Activated B cell treated with CpG ODN at 0.5 μM for 24 hours (primary cell): ENCODE results near the gene REEP2. TPM values are rescaled to one million over a fixed set of nuclear protein-coding genes. Genes with fewer than 3 reads are reported as not detected.

ENCODE experiments used
- ATAC-seq: fragments of 200-7000 bp; cut with Tn5 transposase; one replicate; pipeline ENCODE4 v1.10.0; 2021; ENCODE audit warnings: low read depth, mild to moderate bottlenecking, moderate library complexity
- CTCF ChIA-PET: fragments of 350-600 bp; sonication (Branson Sonifier 250); formaldehyde crosslinking; loops from one replicate; lab custom pipeline; 2021; ENCODE audit warnings: antibody characterized with exemption; lab: Charles Lee
- POLR2A ChIA-PET: fragments of 350-600 bp; sonication (Branson Sonifier 250); formaldehyde crosslinking; loops from one replicate; lab custom pipeline; 2021; ENCODE audit warnings: antibody characterized with exemption; lab: Charles Lee
- DNase-seq: peaks from one replicate; pipeline ENCODE4 v3.0.0; 2022
- H3K27ac Mint-ChIP-seq: one replicate; pipeline ENCODE4 v1.8.0; 2020; ENCODE audit warnings: mixed read lengths
- H3K27me3 Mint-ChIP-seq: one replicate; pipeline ENCODE4 v1.8.0; 2021; ENCODE audit warnings: mixed read lengths
- H3K36me3 Mint-ChIP-seq: one replicate; pipeline ENCODE4 v1.8.0; 2021; ENCODE audit warnings: low read depth, mixed read lengths
- H3K4me1 Mint-ChIP-seq: one replicate; pipeline ENCODE4 v1.8.0; 2021; ENCODE audit warnings: mixed read lengths
- H3K4me3 Mint-ChIP-seq: one replicate; pipeline ENCODE4 v1.8.0; 2020; ENCODE audit warnings: mild to moderate bottlenecking, mixed read lengths
- H3K9me3 Mint-ChIP-seq: one replicate; pipeline ENCODE4 v1.8.0; 2020; ENCODE audit warnings: mixed read lengths
- CTCF ChIP-seq: fragments of 200-600 bp; IDR thresholded peaks from one replicate; pipeline ENCODE4 v1.8.0; 2022; ENCODE audit warnings: antibody characterized with exemption, mild to moderate bottlenecking
- intact Hi-C: fragments of 100-400 bp; cut with micrococcal nuclease; formaldehyde crosslinking; loops from one replicate; pipeline ENCODE4 v1.15.1; 2024
- total RNA-seq: library from RNA; stranded (reverse); gene quantifications from 2 replicates; pipeline ENCODE4 v1.2.3, GENCODE V29; 2022

The REEP2 gene
- total RNA-seq, 1 donor from 2014 or later: not detected

DNA sequence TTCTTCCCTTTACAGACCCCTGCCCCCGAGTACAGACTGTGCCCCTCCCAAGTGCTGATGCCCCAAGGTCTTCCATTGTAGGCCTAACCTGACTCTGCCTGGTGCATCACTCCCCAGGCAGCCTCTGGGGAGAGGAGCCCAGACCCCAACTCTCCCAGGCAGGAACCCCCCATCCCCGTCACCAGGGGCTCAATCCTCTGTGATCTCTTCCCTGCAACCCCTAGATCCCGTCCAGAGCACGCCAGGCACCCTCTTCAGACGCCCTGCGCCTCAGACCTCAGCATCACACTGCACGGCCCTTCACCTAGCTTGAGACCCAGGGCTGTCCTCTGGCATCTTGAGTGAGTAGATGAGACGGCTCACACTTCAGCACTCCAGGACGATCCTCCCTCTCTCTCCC is 20.0 kb downstream of the REEP2 start:
- no peaks in the 10 kb centered on the region for H3K27me3 Mint-ChIP-seq
- intact Hi-C loops: no loop called here
- ATAC-seq (no peak), DNase-seq (no peak)
- H3K36me3 Mint-ChIP-seq: no peaks in the 10 kb centered on the region
- ChIA-PET CTCF (interaction anchor here (0.9 kb wide), 1 partner anchor 8 kb away, joined by 8 read pairs; no protein-coding TSS in a partner anchor), POLR2A (interaction anchor here (0.6 kb wide), 1 partner anchor 105 kb away, joined by 3 read pairs; no protein-coding TSS in a partner anchor)
- no peaks in the 10 kb centered on the region for H3K9me3 Mint-ChIP-seq
- H3K27ac Mint-ChIP-seq: peak overlapping the region; percentile 76
- H3K4me3 Mint-ChIP-seq: peak overlapping the region; percentile 33
- no peak for TF ChIP-seq CTCF
- peaks cover 36% of the 10 kb centered on the region for H3K4me1 Mint-ChIP-seq

GRCh38 chr5:138459311-138459933 is 20.6 kb downstream of the REEP2 start:
- no peak for TF ChIP-seq CTCF
- peak overlapping the region; percentile 76 for H3K27ac Mint-ChIP-seq

DNA sequence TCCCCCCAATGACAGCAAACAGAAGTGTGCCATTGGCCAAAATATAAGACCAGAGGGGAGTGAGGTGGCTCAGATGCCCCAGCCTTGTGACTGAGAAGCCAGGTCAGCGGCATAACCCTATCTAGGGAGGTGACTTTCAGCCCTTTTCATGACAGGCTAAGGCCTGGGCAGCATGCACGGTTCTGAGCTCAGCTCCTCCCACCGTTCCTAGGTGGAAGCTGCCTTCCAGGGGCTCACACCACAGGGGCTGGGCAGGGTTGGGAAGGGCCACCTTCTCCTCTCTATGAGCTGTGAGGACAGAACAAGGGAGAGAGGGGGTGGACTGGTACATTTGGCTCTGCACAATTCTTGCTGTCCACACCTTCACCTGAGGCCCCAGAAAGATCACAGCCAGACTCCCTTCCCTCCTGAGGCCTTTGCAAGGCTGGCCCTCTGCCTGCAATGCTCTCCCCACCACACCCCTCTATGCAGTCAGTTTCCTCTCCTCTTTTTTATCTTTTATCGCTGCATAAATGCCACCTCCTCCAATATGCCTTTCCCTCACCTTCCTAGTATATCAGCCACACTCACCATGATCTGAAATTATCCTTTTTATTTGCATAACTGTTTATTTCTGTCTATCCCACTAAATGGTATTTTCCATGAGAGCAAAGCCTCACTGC is 21.3 kb downstream of the REEP2 start:
- ATAC-seq (no peak), DNase-seq (no peak)
- Mint-ChIP-seq H3K9me3 (no peaks in the 10 kb centered on the region), H3K27ac (no peak overlapping the region), H3K4me1 (peaks cover 36% of the 10 kb centered on the region), H3K4me3 (no peak overlapping the region), H3K27me3 (no peaks in the 10 kb centered on the region), H3K36me3 (no peaks in the 10 kb centered on the region)
- ChIA-PET CTCF (interaction anchor here (0.9 kb wide), 1 partner anchor 10 kb away, joined by 8 read pairs; no protein-coding TSS in a partner anchor), POLR2A (interaction anchor here (0.5 to 0.7 kb wide), 3 partner anchors 26 to 1934 kb away, joined by 3 to 5 read pairs (median 4); no protein-coding TSS in a partner anchor)
- intact Hi-C loops: loop anchor here (10.0 kb wide), 2 partner anchors 815 to 945 kb away; partner anchors contain the start of gene SPATA24
- no peak for TF ChIP-seq CTCF

More at GRCh38 chr5:138459311-138459933, 20.6 kb downstream of the REEP2 start:
- no peaks in the 10 kb centered on the region for H3K36me3 Mint-ChIP-seq
- no peaks in the 10 kb centered on the region for H3K27me3 Mint-ChIP-seq
- DNase-seq (peak; percentile 48), ATAC-seq (peak; percentile 31)
- ChIA-PET CTCF (interaction anchor here (0.9 kb wide), 1 partner anchor 9 kb away, joined by 8 read pairs; no protein-coding TSS in a partner anchor), POLR2A (interaction anchor here (0.6 to 0.7 kb wide), 2 partner anchors 106 to 246 kb away, joined by 3 read pairs; no protein-coding TSS in a partner anchor)
- H3K4me1 Mint-ChIP-seq: peaks cover 36% of the 10 kb centered on the region
- intact Hi-C loops: no loop called here
- no peaks in the 10 kb centered on the region for H3K9me3 Mint-ChIP-seq
- peak overlapping the region; percentile 33 for H3K4me3 Mint-ChIP-seq

GRCh38 chr5:138461343-138462125 is 22.7 kb downstream of the REEP2 start:
- no peak overlapping the region for H3K27ac Mint-ChIP-seq
- H3K36me3 Mint-ChIP-seq: no peaks in the 10 kb centered on the region
- no peak for TF ChIP-seq CTCF
- no peaks in the 10 kb centered on the region for H3K9me3 Mint-ChIP-seq
- no peak overlapping the region for H3K4me3 Mint-ChIP-seq
- no peak for ATAC-seq
- ChIA-PET CTCF (interaction anchor here (1.2 to 2.9 kb wide), 2 partner anchors 12 to 42 kb away, joined by 4 to 11 read pairs; no protein-coding TSS in a partner anchor), POLR2A (no interaction called here)
- peaks cover 40% of the 10 kb centered on the region for H3K4me1 Mint-ChIP-seq
- H3K27me3 Mint-ChIP-seq: no peaks in the 10 kb centered on the region
- intact Hi-C loops: loop anchor here (10.0 kb wide), 2 partner anchors 813 to 943 kb away; partner anchors contain the start of gene SPATA24
- no peak for DNase-seq
